Measurements from ENCODE around the gene PCDHA12. TPM values are rescaled to one million over a fixed set of nuclear protein-coding genes. Genes with fewer than 3 reads are reported as not detected.

PCDHA12 gene, protein sequence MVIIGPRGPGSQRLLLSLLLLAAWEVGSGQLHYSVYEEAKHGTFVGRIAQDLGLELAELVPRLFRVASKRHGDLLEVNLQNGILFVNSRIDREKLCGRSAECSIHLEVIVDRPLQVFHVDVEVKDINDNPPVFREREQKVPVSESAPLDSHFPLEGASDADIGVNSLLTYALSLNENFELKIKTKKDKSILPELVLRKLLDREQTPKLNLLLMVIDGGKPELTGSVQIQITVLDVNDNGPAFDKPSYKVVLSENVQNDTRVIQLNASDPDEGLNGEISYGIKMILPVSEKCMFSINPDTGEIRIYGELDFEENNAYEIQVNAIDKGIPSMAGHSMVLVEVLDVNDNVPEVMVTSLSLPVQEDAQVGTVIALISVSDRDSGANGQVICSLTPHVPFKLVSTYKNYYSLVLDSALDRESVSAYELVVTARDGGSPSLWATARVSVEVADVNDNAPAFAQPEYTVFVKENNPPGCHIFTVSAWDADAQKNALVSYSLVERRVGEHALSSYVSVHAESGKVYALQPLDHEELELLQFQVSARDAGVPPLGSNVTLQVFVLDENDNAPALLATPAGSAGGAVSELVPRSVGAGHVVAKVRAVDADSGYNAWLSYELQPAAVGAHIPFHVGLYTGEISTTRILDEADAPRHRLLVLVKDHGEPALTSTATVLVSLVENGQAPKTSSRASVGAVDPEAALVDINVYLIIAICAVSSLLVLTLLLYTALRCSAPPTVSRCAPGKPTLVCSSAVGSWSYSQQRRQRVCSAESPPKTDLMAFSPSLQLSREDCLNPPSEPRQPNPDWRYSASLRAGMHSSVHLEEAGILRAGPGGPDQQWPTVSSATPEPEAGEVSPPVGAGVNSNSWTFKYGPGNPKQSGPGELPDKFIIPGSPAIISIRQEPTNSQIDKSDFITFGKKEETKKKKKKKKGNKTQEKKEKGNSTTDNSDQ
- 0.09 and 0.19 TPM in 2 replicates for total RNA-seq

DNA sequence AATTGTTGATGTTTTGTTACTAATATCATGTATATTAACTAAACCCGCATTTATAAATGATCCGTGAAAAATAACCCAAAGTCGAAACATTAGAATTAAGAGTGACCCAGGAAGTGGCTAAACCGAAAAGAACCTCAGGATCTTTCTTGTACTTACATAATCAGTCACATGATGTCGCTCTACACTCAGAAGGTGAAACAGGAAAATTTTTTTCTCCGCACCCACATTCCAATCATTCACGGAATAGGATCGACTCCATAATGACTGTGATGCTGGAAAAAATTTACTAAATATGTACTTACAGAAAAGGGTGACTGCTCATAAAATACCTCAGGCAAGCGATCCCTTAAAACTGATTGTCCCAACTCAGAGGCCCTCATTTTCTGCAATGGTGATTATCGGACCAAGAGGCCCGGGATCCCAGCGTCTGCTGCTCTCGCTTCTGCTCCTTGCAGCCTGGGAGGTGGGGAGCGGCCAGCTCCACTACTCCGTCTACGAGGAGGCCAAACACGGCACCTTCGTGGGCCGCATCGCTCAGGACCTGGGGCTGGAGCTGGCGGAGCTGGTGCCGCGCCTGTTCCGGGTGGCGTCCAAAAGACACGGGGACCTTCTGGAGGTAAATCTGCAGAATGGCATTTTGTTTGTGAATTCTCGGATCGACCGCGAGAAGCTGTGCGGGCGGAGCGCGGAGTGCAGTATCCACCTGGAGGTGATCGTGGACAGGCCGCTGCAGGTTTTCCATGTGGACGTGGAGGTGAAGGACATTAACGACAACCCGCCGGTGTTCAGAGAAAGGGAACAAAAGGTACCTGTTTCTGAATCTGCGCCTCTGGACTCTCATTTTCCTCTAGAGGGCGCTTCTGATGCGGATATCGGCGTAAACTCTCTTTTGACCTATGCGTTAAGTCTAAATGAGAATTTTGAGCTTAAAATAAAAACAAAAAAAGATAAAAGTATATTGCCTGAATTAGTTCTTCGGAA lies at the start of gene PCDHA12:
Gene PCDHA12, plus strand, starts transcription at position 224 of the 981 bp plus-strand sequence. Its CDS starts 165 bp downstream, at position 389.

DNA sequence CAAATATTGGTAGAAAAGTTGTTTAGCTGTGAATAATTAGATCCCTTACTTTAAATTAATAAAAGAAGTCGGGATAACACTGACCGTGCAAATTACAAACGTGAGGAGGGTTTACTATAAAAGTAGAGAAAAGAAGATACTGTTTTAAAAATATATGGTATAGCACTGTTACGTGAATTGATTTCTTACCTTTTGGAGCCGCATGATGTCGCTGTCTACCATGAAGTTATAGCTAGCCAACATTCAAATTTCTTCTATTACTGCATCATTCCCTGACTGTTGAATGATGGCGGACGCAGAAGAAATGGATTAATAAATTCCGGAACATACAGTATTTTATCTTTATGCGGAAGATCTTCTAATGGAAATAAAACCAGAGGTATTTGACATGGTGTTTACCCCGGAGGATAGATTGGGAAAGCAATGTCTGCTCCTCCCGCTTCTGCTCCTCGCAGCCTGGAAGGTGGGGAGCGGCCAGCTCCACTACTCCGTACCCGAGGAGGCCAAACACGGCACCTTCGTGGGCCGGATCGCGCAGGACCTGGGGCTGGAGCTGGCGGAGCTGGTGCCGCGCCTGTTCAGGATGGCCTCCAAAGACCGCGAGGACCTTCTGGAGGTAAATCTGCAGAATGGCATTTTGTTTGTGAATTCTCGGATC lies 47.3 kb upstream of the PCDHA12 start, which contains the start of gene PCDHA6:
Gene PCDHA6, plus strand, starts transcription at position 257 of the 658 bp plus-strand sequence. Its CDS starts 132 bp downstream, at position 389.

DNA sequence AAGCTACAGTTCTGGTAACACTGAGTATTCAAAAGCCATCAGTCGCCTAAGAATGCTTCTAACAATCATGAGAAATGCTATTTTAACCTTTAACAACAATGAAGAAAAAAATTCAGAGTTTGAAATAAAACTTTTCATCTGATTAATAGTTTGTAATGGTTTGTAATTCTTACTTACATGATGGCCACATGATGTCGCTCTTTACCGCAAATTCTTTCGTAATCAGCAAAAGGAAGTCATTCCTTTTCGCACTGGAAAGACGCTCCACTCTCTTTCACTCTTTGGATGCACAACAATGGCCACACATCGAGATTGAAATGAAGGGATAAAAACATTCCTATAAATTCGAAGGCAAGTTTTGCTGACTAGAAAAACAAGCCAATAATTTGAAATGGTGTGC lies 41.1 kb upstream of the PCDHA12 start, which contains the start of gene PCDHA7:
Gene PCDHA7, plus strand, starts transcription at position 277 of the 400 bp plus-strand sequence. Its CDS starts 115 bp downstream, at position 392.

DNA sequence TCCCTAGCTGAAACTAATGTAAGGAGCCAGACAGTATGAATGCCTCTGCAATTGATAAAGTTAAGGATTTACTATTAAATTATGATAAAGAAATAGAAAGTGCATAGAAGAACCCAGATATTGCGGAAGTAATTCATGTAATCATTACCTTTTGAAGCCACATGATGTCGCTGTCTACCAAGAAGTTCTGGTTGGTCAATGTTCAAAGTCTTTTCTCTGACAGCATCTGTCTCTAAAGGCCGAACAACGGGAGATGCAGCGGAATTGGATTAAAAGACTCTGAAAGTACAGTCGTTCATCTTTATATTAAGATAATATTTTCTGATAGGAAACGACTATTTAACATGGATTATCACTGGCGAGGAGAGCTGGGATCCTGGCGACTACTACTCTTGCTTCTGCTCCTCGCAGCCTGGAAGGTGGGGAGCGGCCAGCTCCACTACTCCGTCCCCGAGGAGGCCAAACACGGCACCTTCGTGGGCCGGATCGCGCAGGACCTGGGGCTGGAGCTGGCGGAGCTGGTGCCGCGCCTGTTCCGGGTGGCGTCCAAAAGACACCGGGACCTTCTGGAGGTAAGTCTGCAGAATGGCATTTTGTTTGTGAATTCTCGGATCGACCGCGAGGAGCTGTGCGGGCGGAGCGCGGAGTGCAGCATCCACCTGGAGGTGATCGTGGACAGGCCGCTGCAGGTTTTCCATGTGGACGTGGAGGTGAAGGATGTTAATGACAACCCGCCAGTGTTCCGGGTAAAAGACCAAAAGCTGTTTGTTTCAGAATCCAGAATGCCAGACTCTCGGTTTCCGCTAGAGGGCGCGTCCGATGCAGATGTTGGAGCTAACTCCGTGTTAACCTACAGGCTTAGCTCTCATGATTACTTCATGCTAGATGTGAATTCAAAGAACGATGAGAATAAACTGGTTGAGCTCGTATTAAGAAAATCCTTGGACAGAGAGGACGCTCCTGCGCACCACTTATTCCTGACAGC lies 33.8 kb upstream of the PCDHA12 start, which contains the start of gene PCDHA8:
Gene PCDHA8, plus strand, starts transcription at position 210 of the 985 bp plus-strand sequence. Its CDS starts 135 bp downstream, at position 345.

DNA sequence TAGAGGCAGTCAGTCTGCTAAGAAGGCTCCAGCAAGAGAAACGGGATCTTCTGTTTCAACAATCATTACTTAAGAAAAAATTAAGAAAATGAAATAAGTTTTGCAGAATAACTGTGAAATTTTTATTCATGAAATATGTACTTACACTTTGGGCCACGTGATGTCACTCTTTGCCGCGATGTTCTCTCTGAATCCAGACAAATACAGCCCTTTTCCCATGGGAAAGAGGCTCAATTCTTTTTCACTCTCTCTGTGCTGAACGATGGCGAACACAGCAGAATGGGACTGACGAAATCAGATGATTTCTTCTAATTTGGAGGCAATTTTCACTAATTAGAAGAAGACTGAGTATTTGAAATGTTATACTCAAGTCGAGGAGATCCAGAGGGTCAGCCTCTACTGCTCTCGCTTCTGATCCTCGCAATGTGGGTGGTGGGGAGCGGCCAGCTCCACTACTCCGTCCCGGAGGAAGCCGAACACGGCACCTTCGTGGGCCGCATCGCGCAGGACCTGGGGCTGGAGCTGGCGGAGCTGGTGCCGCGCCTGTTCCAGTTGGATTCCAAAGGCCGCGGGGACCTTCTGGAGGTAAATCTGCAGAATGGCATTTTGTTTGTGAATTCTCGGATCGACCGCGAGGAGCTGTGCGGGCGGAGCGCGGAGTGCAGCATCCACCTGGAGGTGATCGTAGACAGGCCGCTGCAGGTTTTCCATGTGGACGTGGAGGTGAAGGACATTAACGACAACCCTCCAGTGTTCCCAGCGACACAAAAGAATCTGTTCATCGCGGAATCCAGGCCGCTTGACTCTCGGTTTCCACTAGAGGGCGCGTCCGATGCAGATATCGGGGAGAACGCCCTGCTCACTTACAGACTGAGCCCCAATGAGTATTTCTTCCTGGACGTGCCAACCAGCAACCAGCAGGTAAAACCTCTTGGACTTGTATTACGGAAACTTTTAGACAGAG lies 26.7 kb upstream of the PCDHA12 start, which contains the start of gene PCDHA9:
Gene PCDHA9, plus strand, starts transcription at position 244 of the 964 bp plus-strand sequence. Its CDS starts 114 bp downstream, at position 358.

DNA sequence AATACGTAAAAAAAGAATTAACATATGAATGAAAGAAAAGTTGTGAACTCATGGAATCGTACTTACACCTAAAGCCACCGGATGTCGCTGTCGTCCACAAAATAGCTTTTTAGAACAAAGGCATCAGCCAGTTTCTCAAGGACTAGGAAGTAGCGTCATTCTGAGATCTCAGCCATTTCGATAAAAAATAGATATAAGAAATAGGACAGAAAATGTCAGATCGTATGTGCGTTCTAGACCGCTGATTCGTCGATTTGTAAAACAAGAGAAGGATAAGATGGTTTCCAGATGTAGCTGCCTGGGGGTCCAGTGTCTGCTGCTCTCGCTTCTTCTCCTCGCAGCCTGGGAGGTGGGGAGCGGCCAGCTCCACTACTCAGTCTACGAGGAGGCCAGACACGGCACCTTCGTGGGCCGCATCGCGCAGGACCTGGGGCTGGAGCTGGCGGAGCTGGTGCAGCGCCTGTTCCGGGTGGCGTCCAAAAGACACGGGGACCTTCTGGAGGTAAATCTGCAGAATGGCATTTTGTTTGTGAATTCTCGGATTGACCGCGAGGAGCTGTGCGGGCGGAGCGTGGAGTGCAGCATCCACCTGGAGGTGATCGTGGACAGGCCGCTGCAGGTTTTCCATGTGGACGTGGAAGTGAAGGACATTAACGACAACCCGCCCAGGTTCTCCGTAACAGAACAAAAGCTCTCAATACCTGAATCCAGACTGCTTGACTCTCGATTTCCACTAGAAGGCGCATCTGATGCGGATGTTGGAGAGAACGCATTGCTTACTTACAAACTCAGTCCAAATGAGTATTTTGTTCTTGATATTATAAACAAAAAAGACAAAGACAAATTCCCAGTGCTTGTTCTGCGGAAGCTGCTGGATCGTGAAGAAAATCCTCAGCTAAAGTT lies 19.1 kb upstream of the PCDHA12 start, which contains the start of gene PCDHA10:
Gene PCDHA10, plus strand, starts transcription at position 126 of the 903 bp plus-strand sequence. Its CDS starts 152 bp downstream, at position 278.

DNA sequence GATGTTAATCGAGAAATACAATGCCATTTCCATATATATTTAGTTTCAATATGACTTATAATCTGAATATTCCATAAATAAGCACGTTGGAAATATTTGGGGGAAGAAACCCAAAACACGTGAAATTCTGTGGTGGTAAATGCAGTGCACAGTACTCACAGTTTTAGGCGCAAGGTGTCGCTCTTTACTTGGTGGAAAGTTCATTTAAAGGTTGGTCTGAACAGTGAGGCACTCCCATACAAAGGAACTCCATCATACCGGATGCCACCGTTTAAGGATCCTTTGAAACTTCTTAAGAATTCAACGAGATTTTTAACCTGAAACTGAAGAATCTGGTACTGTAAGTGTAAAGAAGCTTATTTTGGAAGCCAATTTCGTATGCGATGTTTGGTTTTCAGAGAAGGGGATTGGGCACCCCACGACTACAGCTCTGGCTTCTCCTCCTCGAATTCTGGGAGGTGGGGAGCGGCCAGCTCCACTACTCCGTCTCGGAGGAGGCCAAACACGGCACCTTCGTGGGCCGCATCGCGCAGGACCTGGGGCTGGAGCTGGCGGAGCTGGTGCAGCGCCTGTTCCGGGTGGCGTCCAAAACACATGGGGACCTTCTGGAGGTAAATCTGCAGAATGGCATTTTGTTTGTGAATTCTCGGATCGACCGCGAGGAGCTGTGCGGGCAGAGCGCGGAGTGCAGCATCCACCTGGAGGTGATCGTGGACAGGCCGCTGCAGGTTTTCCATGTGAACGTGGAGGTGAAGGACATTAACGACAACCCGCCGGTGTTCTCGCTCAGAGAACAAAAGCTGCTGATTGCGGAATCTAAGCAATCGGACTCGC lies 6.2 kb upstream of the PCDHA12 start, which contains the start of gene PCDHA11:
Gene PCDHA11, plus strand, starts transcription at position 237 of the 834 bp plus-strand sequence. Its CDS starts 147 bp downstream, at position 384.

DNA sequence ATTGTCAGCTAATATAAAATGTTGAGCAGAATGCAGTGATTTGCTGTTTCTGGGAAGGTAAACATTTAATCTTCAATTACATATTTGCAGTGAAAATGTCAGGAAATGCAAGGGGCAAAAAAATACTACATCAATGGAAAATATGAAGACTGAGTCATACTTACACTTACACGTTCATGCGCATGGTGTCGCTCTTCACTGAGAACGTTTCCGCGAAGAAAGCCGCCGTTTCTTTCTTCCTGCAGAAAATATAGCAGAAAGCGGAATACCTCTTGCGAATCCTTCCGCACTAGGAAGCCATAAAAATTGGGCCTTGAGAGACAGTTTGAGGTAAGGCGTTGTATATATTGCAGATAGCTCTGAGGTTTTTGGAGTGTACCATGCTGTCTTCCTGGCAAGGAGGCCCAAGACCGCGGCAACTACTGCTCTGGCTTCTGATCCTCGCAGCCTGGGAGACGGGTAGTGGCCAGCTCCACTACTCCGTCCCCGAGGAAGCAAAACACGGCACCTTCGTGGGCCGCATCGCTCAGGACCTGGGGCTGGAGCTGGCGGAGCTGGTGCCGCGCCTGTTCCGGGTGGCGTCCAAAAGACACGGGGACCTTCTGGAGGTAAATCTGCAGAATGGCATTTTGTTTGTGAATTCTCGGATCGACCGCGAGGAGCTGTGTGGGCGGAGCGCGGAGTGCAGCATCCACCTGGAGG lies 6.9 kb downstream of the PCDHA12 start, which contains the start of gene PCDHA13:
Gene PCDHA13, plus strand, starts transcription at position 236 of the 702 bp plus-strand sequence. Its CDS starts 145 bp downstream, at position 381.

DNA sequence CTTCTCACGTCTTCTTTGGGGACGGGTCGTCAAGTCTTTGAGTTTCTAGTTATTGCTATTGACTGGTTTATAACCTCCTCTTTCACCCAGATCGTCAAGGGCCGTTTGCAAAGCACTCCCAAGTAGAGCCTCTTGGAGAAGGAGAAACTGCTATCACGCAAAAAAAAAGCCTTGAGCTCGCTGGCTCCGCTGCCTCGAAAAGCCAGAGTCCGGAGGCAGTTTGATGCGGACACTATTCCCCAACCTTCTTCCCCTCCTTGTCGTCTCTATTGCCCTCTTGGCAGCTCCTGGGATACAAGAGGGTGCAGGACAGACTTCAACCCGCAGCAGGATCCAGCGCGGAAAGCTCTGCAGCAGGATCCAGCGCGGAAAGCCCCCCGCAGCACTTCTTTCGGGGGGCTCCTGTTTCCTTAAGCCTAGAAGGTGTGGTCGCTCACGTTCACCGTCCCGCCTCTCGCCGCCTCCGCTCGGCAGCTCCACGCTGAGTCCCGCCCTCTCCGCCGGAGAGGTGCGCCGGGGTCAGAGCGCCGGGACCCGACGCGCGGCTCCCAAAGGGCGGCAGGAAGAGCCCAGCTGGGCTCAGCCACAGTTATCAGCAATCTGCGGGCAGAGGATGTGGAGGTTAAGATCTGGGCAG lies 50.8 kb downstream of the PCDHA12 start, which contains the start of gene PCDHAC1:
Gene PCDHAC1, plus strand, starts transcription at position 494 of the 637 bp plus-strand sequence. CDS start 594 bp downstream, outside the sequence.

Other genes with a start within 250 kb of the PCDHA12 start
- gene CD14, start 242.1 kb upstream of the PCDHA12 start, total RNA-seq: 0.09 and 2.2 TPM in 2 replicates
- 7.4 and 10.5 TPM in 2 replicates for gene TMCO6, start 235.9 kb upstream of the PCDHA12 start, total RNA-seq
- gene NDUFA2, start 227.7 kb upstream of the PCDHA12 start, total RNA-seq: 54.1 and 75.7 TPM in 2 replicates
- 109 and 111 TPM in 2 replicates for gene IK, start 227.5 kb upstream of the PCDHA12 start, total RNA-seq
- gene WDR55, start 210.4 kb upstream of the PCDHA12 start, total RNA-seq: 26.4 and 29.5 TPM in 2 replicates
- gene DND1, start 201.7 kb upstream of the PCDHA12 start, total RNA-seq: 0.09 and 0.19 TPM in 2 replicates
- 79.3 and 96.4 TPM in 2 replicates for gene HARS1, start 183.9 kb upstream of the PCDHA12 start, total RNA-seq
- 31.3 and 32.5 TPM in 2 replicates for gene HARS2, start 183.9 kb upstream of the PCDHA12 start, total RNA-seq
- 54.5 and 63.3 TPM in 2 replicates for gene ZMAT2, start 174.9 kb upstream of the PCDHA12 start, total RNA-seq
- gene PCDHA1, start 89.2 kb upstream of the PCDHA12 start, total RNA-seq: under 0.01 TPM in 1 of 2 replicates, not detected in the other
- 0.18 and 0.19 TPM in 2 replicates for gene PCDHA2, start 80.5 kb upstream of the PCDHA12 start, total RNA-seq
- 0.28 and 0.36 TPM in 2 replicates for gene PCDHA3, start 74.3 kb upstream of the PCDHA12 start, total RNA-seq
- 0.75 and 1.1 TPM in 2 replicates for gene PCDHA4, start 68.2 kb upstream of the PCDHA12 start, total RNA-seq
- 0.09 TPM in 2 replicates for gene PCDHA5, start 53.7 kb upstream of the PCDHA12 start, total RNA-seq
- 0.56 and 0.63 TPM in 2 replicates for gene PCDHA6, start 47.3 kb upstream of the PCDHA12 start, total RNA-seq
- 0.27 and 0.28 TPM in 2 replicates for gene PCDHA7, start 41.0 kb upstream of the PCDHA12 start, total RNA-seq
- 0.09 and 0.19 TPM in 2 replicates for gene PCDHA8, start 34.1 kb upstream of the PCDHA12 start, total RNA-seq
- 0.09 TPM in 2 replicates for gene PCDHA9, start 26.9 kb upstream of the PCDHA12 start, total RNA-seq
- 0.45 and 0.56 TPM in 2 replicates for gene PCDHA10, start 19.4 kb upstream of the PCDHA12 start, total RNA-seq
- 0.09 and 0.27 TPM in 2 replicates for gene PCDHA11, start 6.4 kb upstream of the PCDHA12 start, total RNA-seq
- gene PCDHA13, start 6.8 kb downstream of the PCDHA12 start, total RNA-seq: 0.09 and 0.19 TPM in 2 replicates
- gene PCDHAC1, start 51.0 kb downstream of the PCDHA12 start, total RNA-seq: 0.18 and 0.19 TPM in 2 replicates
- 0.09 and 2.4 TPM in 2 replicates for gene PCDHAC2, start 91.2 kb downstream of the PCDHA12 start, total RNA-seq
- gene PCDHB1, start 176.1 kb downstream of the PCDHA12 start, total RNA-seq: not detected in 2 replicates
- gene PCDHB2, start 219.3 kb downstream of the PCDHA12 start, total RNA-seq: 1.8 and 3.5 TPM in 2 replicates
- 0.36 and 0.38 TPM in 2 replicates for gene PCDHB3, start 225.2 kb downstream of the PCDHA12 start, total RNA-seq
- gene PCDHB4, start 246.5 kb downstream of the PCDHA12 start, total RNA-seq: 0.09 TPM in 2 replicates

Measured in endothelial cell of coronary artery (primary cell).